Neuron (in vitro differentiated cells): ENCODE measurements around the gene RSRP1.

Experiments
- H2AFZ ChIP-seq: one replicate; pipeline ENCODE4 v1.6.1; 2013; ENCODE audit warnings: low read depth, mild to moderate bottlenecking, inconsistent platforms, low read length, moderate library complexity
- H3K27me3 ChIP-seq: one replicate; pipeline ENCODE4 v1.6.1; 2013; ENCODE audit warnings: low read length; ENCODE audit not compliant: insufficient read depth
- H3K36me3 ChIP-seq: one replicate; pipeline ENCODE4 v1.6.1; 2013; ENCODE audit warnings: low read length; ENCODE audit not compliant: insufficient read depth
- H3K4me1 ChIP-seq: one replicate; pipeline ENCODE4 v1.6.1; 2013; ENCODE audit warnings: low read length; ENCODE audit not compliant: insufficient read depth
- H3K4me3 ChIP-seq: 2 replicates; pipeline ENCODE4 v1.5.1; 2013; ENCODE audit warnings: mild to moderate bottlenecking, low read length, moderate library complexity
- H3K9me3 ChIP-seq: one replicate; pipeline ENCODE4 v1.6.1; 2013; ENCODE audit warnings: low read length

The RSRP1 gene

DNA sequence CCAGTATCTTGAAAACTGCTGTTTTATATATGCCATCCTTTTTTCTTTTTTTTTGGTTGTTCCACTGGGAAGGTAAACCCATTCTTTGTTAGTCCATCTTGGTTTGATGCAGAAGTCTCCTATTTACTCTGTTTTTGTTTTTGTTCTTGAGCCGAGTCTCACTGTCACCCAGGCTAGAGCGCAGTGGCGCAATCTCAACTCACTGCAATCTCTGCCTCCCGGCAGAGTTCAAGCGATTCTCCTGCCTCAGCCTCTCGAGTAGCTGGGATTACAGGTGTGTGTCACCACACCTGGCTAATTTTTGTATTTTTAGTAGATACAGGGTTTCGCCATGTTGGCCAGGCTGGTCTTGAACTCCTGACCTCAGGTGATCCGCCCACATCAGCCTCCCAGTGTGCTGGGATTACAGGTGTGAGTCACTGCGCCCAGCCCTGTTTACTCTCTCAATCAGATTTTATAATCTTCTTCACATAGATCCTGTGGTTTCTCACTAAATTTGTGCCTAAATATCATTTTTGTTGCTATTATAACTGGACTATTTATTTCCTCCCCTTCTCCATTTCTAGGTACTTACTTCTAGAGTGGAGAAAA lies 27.5 kb downstream of the RSRP1 start:
- H3K36me3 ChIP-seq: peaks cover 38% of the 10 kb centered on the region

DNA sequence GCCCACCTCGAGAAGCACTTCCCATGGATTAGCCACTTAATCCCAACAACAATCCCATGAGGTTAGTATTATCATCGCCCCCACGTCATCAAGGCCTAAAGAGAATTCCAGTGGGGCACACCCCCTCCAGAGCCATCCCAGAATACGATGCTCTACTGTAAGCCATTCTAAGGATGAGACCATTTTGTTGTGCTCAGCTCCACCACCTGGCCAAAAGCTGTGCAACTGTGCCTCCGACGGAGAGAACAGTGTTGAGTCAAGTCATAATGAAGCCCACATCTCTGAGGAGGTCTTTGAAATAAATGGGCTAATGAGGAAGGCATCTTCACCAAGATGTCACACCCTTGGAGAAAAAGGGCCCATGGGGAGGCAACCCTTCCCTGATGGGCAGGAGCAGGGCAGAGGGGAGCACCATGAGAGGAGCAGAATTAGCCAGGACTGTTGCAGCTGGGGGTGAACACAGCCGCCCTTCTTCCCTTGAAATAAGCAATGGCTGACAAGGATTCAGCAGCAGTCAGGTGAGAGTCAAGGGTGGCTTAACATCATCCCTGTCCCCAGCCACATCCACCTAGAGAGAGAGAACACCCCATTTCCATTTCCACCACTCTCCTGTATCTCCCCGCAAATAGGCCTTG lies 29.5 kb downstream of the RSRP1 start:
- Histone ChIP-seq H3K4me3 (no peak overlapping the region), H3K4me1 (no peaks in the 10 kb centered on the region), H3K27me3 (no peaks in the 10 kb centered on the region), H3K9me3 (no peaks in the 10 kb centered on the region), H3K36me3 (peaks cover 19% of the 10 kb centered on the region), H2AFZ (no peak overlapping the region)

More for the DNA sequence above, 27.5 kb downstream of the RSRP1 start:
- H3K9me3 ChIP-seq: no peaks in the 10 kb centered on the region
- no peak overlapping the region for H3K4me3 ChIP-seq
- no peak overlapping the region for H2AFZ ChIP-seq
- H3K4me1 ChIP-seq: no peaks in the 10 kb centered on the region
- H3K27me3 ChIP-seq: no peaks in the 10 kb centered on the region

DNA sequence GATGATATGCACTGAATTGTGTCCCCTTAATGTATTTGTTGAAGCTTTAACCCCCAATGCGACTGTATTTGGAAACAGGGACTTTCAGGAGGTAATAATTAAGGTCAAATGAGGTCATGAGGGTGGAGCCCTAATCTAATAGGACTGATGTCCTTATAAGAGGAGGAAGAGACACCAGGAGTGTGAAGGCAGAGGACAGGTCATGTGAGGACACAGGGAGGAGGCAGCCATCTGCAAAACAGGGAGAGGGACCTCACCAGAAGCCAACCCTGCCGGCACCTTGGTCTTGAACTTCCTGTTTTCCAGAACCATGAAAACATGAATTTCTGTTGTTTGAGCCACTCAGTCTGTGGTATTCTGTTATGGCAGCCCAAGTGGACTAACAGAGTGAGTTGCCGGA lies 30.2 kb downstream of the RSRP1 start:
- no peaks in the 10 kb centered on the region for H3K4me1 ChIP-seq
- no peak overlapping the region for H2AFZ ChIP-seq
- H3K36me3 ChIP-seq: peaks cover 12% of the 10 kb centered on the region
- no peaks in the 10 kb centered on the region for H3K9me3 ChIP-seq
- H3K27me3 ChIP-seq: no peaks in the 10 kb centered on the region
- H3K4me3 ChIP-seq: no peak overlapping the region

DNA sequence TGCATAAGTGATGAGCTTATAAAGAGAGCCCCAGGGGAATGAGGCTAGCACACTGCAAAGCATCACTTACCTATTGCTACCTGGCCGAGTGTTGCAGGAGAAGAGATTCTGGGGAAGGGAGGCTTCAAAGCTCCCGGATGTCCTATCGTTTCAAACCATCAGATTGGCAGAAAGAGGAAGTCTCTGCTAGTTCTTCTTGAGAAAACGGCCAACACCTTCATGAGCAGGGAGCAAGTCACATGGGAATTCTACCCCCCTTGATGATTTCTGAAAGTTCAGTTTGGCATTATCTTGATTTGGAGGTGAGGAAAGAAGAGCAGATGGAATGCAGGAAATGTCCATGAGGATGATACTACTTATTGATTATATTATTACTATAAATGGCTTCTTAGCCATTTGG lies 31.1 kb downstream of the RSRP1 start:
- Histone ChIP-seq H3K4me3 (no peak overlapping the region), H3K36me3 (peaks cover 4% of the 10 kb centered on the region), H3K4me1 (no peaks in the 10 kb centered on the region), H3K27me3 (no peaks in the 10 kb centered on the region), H3K9me3 (no peaks in the 10 kb centered on the region), H2AFZ (no peak overlapping the region)

DNA sequence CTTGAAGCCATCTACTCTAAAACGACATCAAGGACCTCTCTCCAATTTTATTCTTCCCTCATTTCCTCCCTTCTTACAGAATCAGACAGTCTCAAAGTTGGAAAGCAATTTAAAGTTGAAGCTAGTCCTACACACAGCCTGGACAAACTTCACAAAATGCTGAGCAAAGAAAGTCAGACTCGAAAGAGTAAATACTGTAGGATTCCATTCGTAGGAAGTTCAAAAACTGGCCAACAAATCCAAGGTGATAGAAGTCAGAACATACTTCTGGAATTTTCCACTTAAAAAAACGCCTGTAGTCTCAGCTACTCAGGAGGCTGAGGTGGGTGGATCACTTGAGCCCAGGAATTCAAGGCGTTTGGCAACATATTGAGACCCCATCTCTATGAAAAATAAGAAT lies 34.5 kb downstream of the RSRP1 start:
- H3K4me3 ChIP-seq: no peak overlapping the region
- H3K4me1 ChIP-seq: no peaks in the 10 kb centered on the region
- H2AFZ ChIP-seq: no peak overlapping the region
- no peaks in the 10 kb centered on the region for H3K36me3 ChIP-seq
- peaks cover 3% of the 10 kb centered on the region for H3K27me3 ChIP-seq
- no peaks in the 10 kb centered on the region for H3K9me3 ChIP-seq

DNA sequence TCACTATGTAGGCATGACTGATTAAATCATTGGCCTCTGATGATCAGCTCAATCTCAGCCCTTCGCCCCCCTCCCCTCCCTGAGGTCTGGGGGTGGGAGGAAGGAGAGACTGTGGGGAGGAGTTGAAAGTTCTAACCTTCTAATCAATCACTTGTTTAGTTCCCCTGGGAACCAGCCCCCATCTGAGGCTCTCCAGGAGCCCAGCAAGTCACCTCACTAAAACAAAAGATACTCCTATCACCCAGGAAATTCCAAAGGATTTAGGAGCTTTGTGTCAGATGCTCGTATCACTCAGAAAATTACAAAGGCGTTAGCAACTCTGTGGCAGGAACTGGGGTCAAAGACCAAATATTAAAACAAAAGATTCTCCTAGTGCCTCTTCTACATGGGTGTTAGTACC lies 36.5 kb downstream of the RSRP1 start:
- no peaks in the 10 kb centered on the region for H3K9me3 ChIP-seq
- no peak overlapping the region for H3K4me3 ChIP-seq
- no peaks in the 10 kb centered on the region for H3K4me1 ChIP-seq
- H3K36me3 ChIP-seq: no peaks in the 10 kb centered on the region
- H3K27me3 ChIP-seq: peaks cover 5% of the 10 kb centered on the region
- H2AFZ ChIP-seq: no peak overlapping the region

DNA sequence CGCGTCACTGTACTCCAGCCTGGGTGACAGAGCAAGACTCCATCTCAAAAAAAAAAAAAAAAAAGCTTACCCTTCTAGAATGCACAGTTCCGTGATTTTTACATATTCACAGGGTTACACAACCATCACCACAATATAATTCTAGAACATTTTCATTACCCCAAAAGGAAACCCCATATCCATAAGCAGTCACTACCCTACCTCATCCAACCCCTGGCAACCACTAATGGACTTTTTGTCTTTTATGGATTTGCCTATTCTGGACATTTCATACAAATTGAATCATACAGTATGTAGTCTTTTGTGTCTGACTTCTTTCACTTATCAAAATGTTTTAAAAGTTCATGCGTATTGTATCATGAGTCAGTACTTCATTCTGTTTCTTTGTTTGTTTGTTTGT lies 37.7 kb downstream of the RSRP1 start:
- Histone ChIP-seq H2AFZ (no peak overlapping the region), H3K9me3 (no peaks in the 10 kb centered on the region), H3K4me1 (no peaks in the 10 kb centered on the region), H3K36me3 (no peaks in the 10 kb centered on the region), H3K4me3 (no peak overlapping the region), H3K27me3 (peaks cover 5% of the 10 kb centered on the region)

DNA sequence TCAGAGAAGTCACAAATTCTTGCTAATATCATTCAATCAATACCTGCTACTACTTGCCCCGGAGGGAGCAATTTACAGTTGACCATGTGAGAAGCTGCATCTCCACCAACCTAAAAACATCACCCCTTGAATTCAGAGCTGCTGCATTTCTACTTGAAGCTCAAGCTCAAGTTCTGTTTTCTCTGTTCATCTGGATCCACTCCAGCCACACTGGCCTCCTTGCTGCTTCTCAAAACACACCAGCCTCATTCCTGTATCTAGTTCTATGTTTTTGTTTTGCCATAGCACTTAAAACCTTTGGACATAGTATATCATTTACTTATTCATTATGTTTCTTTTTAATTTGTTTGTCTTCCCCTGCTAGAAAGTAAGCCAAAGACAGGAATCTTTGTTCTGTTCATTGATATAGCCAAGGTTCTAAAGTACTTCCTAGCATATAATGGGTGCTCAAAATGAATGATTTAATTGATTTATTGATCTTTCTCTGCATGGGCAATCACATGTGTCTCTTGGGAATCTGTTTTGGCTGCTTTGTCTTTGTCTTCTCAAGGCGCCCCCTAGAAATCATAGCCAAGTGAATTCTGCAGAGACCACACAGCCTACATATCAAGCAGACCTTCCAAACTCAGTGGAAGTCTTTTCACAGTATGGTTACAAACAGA lies 38.6 kb downstream of the RSRP1 start:
- Histone ChIP-seq H3K4me3 (no peak overlapping the region), H3K9me3 (no peaks in the 10 kb centered on the region), H3K27me3 (peaks cover 5% of the 10 kb centered on the region), H3K36me3 (no peaks in the 10 kb centered on the region), H3K4me1 (no peaks in the 10 kb centered on the region), H2AFZ (no peak overlapping the region)

DNA sequence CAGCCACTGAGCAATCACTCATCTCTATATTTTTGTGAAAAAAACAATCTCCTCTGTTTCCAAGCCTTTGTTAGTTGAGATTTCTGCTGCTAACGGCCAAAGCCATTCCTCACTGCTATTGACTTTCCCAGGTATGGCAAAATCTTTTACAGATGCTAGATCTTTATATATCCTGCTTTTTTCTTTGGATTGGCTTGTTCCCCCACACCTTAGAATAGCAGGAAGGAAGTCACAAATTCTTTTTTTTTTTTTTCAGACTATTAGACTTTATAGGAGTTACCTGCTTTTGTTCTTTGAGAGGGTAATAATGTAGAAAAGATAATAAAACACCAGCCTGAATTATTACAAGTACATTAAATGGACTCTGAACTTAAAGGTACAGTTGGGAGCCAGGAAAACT lies 39.2 kb downstream of the RSRP1 start:
- Histone ChIP-seq H3K9me3 (no peaks in the 10 kb centered on the region), H3K27me3 (peaks cover 5% of the 10 kb centered on the region), H3K4me3 (no peak overlapping the region), H2AFZ (no peak overlapping the region), H3K4me1 (no peaks in the 10 kb centered on the region), H3K36me3 (no peaks in the 10 kb centered on the region)

DNA sequence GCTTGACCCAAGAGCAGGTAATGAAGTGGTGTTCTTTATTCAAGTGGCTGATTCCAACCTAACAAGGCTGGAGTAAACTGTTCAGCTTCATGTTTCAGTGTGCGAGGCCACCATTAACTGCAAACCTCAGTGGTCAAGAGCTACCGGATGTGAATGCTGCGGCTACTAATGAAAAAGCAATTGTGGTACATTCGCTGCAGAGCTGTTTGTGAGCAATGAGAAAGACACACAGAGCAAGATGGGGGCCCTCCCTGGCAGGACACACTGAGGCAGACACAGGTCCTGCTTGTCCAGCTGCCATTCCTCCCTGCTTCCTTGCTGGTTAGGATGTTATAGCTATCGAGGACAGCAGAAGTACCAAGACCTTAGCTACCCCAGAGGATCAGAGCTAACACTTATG lies 41.1 kb downstream of the RSRP1 start:
- H2AFZ ChIP-seq: no peak overlapping the region
- no peak overlapping the region for H3K4me3 ChIP-seq
- no peaks in the 10 kb centered on the region for H3K4me1 ChIP-seq
- no peaks in the 10 kb centered on the region for H3K9me3 ChIP-seq
- no peaks in the 10 kb centered on the region for H3K36me3 ChIP-seq
- H3K27me3 ChIP-seq: peaks cover 5% of the 10 kb centered on the region

DNA sequence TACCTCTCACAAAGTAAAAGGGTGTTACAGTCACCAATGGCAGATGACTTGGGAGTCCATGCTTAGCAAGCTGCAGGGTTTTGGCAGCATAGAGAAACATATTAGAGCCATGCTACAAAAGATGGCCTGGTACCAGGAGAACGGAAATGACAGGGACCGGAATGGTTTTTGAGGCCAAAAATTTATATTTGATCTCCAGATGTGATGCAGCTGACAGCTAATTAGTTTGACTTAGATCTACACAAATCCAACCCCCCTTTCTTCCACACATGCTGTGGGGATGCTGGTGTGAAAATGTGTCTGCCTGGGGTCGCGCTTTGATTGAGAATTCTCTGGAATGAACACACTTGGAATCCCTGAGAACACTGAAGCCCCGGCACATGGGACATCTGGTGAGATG lies 41.5 kb downstream of the RSRP1 start:
- Histone ChIP-seq H3K36me3 (no peaks in the 10 kb centered on the region), H3K27me3 (peaks cover 8% of the 10 kb centered on the region), H3K4me1 (no peaks in the 10 kb centered on the region), H3K9me3 (no peaks in the 10 kb centered on the region), H3K4me3 (no peak overlapping the region), H2AFZ (no peak overlapping the region)

DNA sequence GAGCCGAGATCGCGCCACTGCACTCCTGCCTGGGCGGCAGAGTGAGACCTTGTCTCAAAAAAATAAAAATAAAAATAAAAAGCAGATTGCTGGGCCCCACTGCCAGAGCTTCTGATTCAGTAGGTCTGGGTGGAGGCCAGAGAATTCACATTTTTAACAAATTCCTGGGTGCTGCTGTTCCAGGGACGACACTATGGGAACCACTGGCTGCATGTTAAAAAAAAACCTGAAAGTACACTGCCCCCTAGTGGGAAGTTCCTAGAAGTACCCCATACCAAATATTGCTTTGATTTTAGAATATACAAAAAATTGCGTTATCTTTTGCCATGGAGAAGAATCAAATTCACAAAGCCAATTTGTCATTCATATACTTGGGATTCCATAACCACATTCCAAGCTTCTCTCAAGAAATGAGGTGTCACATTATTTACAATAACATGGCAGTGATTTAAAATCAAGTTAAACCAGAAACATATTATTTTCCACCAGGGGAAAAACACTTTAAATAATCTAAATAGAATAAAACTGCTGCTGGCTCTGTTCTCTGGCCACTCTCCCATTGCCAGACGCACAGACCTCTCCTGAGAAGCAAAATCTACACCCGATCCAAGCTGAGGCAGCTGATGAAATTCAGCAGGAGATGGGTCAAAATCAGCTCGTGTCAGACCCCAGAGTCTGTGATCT lies 42.3 kb downstream of the RSRP1 start:
- Histone ChIP-seq H3K4me3 (no peak overlapping the region), H3K9me3 (no peaks in the 10 kb centered on the region), H3K27me3 (peaks cover 15% of the 10 kb centered on the region), H2AFZ (no peak overlapping the region), H3K36me3 (no peaks in the 10 kb centered on the region), H3K4me1 (peaks cover 4% of the 10 kb centered on the region)

DNA sequence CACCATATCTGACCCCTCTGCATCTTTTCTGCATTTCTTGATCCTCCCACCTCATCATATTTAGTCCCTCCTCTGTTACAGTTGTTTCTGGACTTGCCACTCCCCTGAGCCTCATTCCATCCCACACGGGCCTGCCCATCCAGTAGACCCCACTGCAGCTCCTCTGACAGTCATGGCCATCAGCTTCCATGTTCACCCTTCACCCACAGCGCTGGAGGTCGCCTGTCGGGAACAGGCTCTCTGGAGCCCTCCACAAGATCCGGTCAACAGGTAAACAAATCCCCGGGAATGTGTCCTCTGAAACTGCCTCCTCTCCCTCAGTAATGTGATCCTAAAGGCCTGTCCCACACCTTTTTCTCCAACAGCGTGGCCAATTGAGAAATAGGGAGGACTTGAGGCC lies 46.2 kb downstream of the RSRP1 start:
- peaks cover 13% of the 10 kb centered on the region for H3K4me1 ChIP-seq
- H3K27me3 ChIP-seq: peaks cover 12% of the 10 kb centered on the region
- no peak overlapping the region for H2AFZ ChIP-seq
- no peak overlapping the region for H3K4me3 ChIP-seq
- no peaks in the 10 kb centered on the region for H3K36me3 ChIP-seq
- H3K9me3 ChIP-seq: no peaks in the 10 kb centered on the region
